IMR-90 (cell line): ENCODE measurements around the gene CUX1. TPM values are rescaled to one million over a fixed set of nuclear protein-coding genes. Genes with fewer than 3 reads are reported as not detected.

Source experiments
- ATAC-seq: fragments of 200-7000 bp; cut with Tn5 transposase; 2 replicates; pipeline ENCODE4 v1.9.1; 2020; ENCODE audit warnings: low read depth, mild to moderate bottlenecking, moderate library complexity
- BruUV-seq: library from RNA; stranded (reverse); fragments of 400-500 nt; replicated peaks from 2 replicates; lab custom pipeline; 2021; lab: Mats Ljungman, UMichigan
- CTCF ChIA-PET: fragments of 300-600 bp; formaldehyde crosslinking; extraction: SDS; loops from one replicate; lab custom pipeline; 2021; ENCODE audit warnings: antibody characterized with exemption; lab: Yijun Ruan, JAX
- POLR2A ChIA-PET: fragments of 300-600 bp; sonication (Branson Sonifier 250); formaldehyde crosslinking; loops from one replicate; lab custom pipeline; 2022; ENCODE audit warnings: antibody characterized with exemption; ENCODE audit not compliant: unreplicated experiment; lab: Charles Lee
- DNase-seq: peaks from one replicate; pipeline ENCODE4 v3.0.0; 2013
- H2AFZ ChIP-seq: replicated peaks from 2 replicates; pipeline ENCODE3; 2013; ENCODE audit warnings: low read length, mild to moderate bottlenecking; ENCODE audit not compliant: poor library complexity
- H2AK5ac ChIP-seq: 2 replicates; pipeline ENCODE4 v1.6.1; 2013; ENCODE audit warnings: low read depth, low read length, inconsistent platforms
- H2AK9ac ChIP-seq: replicated peaks from 2 replicates; pipeline ENCODE3; 2013; ENCODE audit warnings: mild to moderate bottlenecking, low read depth, low read length, moderate library complexity; ENCODE audit not compliant: poor library complexity
- H2BK120ac ChIP-seq: 2 replicates; pipeline ENCODE4 v1.6.1; 2013; ENCODE audit warnings: low read depth, low read length, inconsistent platforms
- H2BK15ac ChIP-seq: 3 replicates; pipeline ENCODE4 v1.6.1; 2013; ENCODE audit warnings: low read depth, low read length, inconsistent platforms
- H2BK20ac ChIP-seq: 2 replicates; pipeline ENCODE4 v1.6.1; 2013; ENCODE audit warnings: low read depth, mild to moderate bottlenecking, inconsistent platforms, low read length, moderate library complexity
- H2BK5ac ChIP-seq: 2 replicates; pipeline ENCODE4 v1.6.1; 2013; ENCODE audit warnings: mild to moderate bottlenecking, low read depth, low read length, inconsistent platforms; ENCODE audit not compliant: poor library complexity, severe bottlenecking
- H3K14ac ChIP-seq: replicated peaks from 2 replicates; pipeline ENCODE4 v1.6.1; 2013; ENCODE audit warnings: low read depth, low read length, inconsistent platforms
- H3K18ac ChIP-seq: 2 replicates; pipeline ENCODE4 v1.6.1; 2013; ENCODE audit warnings: low read depth, low read length, control low read depth
- H3K23ac ChIP-seq: 2 replicates; pipeline ENCODE4 v1.6.1; 2013; ENCODE audit warnings: low read depth, low read length, inconsistent platforms
- H3K27ac ChIP-seq: 2 replicates; pipeline ENCODE4 v1.5.1; 2013; ENCODE audit warnings: mild to moderate bottlenecking, control low read depth, low read length; ENCODE audit not compliant: insufficient read depth
- H3K27me3 ChIP-seq: 2 replicates; pipeline ENCODE4 v1.6.1; 2013; ENCODE audit warnings: low read length; ENCODE audit not compliant: control insufficient read depth, insufficient read depth
- H3K36me3 ChIP-seq: 2 replicates; pipeline ENCODE4 v1.6.1; 2013; ENCODE audit warnings: low read length, mixed read lengths; ENCODE audit not compliant: control insufficient read depth, insufficient read depth
- H3K4ac ChIP-seq: 2 replicates; pipeline ENCODE4 v1.6.1; 2013; ENCODE audit warnings: low read depth, low read length, inconsistent platforms
- H3K4me1 ChIP-seq: 2 replicates; pipeline ENCODE4 v1.6.1; 2013; ENCODE audit warnings: low read length, mixed read lengths; ENCODE audit not compliant: control insufficient read depth, insufficient read depth
- H3K4me2 ChIP-seq: 2 replicates; pipeline ENCODE4 v1.6.1; 2013; ENCODE audit warnings: low read depth, mild to moderate bottlenecking, control low read depth, low read length, moderate library complexity
- H3K4me3 ChIP-seq: 2 replicates; pipeline ENCODE4 v1.5.1; 2013; ENCODE audit warnings: low read depth, mild to moderate bottlenecking, control low read depth, low read length, moderate library complexity; ENCODE audit not compliant: insufficient read depth
- H3K56ac ChIP-seq: 2 replicates; pipeline ENCODE4 v1.6.1; 2013; ENCODE audit warnings: low read length, inconsistent platforms; ENCODE audit not compliant: insufficient read depth; ENCODE audit errors: extremely low read depth
- H3K79me1 ChIP-seq, 2 experiments: 2 replicates each; pipeline ENCODE4 v1.6.1; 2013; ENCODE audit warnings: low read length in 2 of 2, inconsistent platforms in 1 of 2, low read depth in 1 of 2
- H3K9ac ChIP-seq: 2 replicates; pipeline ENCODE4 v1.6.1; 2013; ENCODE audit warnings: low read depth, low read length, control low read depth
- H3K9me1 ChIP-seq: 2 replicates; pipeline ENCODE4 v1.6.1; 2013; ENCODE audit warnings: low read length, inconsistent platforms; ENCODE audit not compliant: insufficient read depth
- H3K9me3 ChIP-seq: 2 replicates; pipeline ENCODE4 v1.6.1; 2013; ENCODE audit warnings: low read length; ENCODE audit not compliant: control insufficient read depth, insufficient read depth
- H4K20me1 ChIP-seq: 2 replicates; pipeline ENCODE4 v1.6.1; 2013; ENCODE audit warnings: low read length, inconsistent platforms; ENCODE audit not compliant: insufficient read depth
- H4K5ac ChIP-seq: 2 replicates; pipeline ENCODE4 v1.6.1; 2013; ENCODE audit warnings: mild to moderate bottlenecking, low read depth, low read length, control low read depth
- H4K8ac ChIP-seq, 2 experiments: 2 replicates each; pipeline ENCODE4 v1.6.1; 2013; ENCODE audit warnings: low read depth in 2 of 2, low read length in 2 of 2, control low read depth in 1 of 2, inconsistent platforms in 1 of 2
- H4K91ac ChIP-seq: 2 replicates; pipeline ENCODE4 v1.6.1; 2013; ENCODE audit warnings: low read depth, low read length, inconsistent platforms; ENCODE audit not compliant: insufficient read depth
- MXI1 ChIP-seq: IDR thresholded peaks from 2 replicates; pipeline ENCODE4 v1.6.1; 2012; ENCODE audit warnings: low read depth, mild to moderate bottlenecking, low read length, moderate library complexity, borderline replicate concordance
- RAD21 ChIP-seq: IDR thresholded peaks from 2 replicates; pipeline ENCODE4 v1.6.1; 2012; ENCODE audit warnings: low read length, improper control_type of control experiment
- RCOR1 ChIP-seq: IDR thresholded peaks from 2 replicates; pipeline ENCODE4 v1.6.1; 2012; ENCODE audit warnings: mild to moderate bottlenecking, low read length, improper control_type of control experiment; ENCODE audit not compliant: insufficient replicate concordance
- SMC3 ChIP-seq: fragments of 150-350 bp; IDR thresholded peaks from 2 replicates; pipeline ENCODE4 v1.6.1; 2016; ENCODE audit warnings: low read depth, mild to moderate bottlenecking, antibody characterized with exemption, low read length, moderate library complexity
- USF2 ChIP-seq: fragments of 150-350 bp; IDR thresholded peaks from 2 replicates; pipeline ENCODE4 v1.6.1; 2017; ENCODE audit warnings: mild to moderate bottlenecking, antibody characterized with exemption, low read length, low read depth
- WGBS, 2 experiments: methylation state at CpG; one replicate each; pipeline versions ENCODE4 v1.1.5 to v1.1.7; 2013; ENCODE audit warnings: missing lambda C conversion rate in 2 of 2; ENCODE audit not compliant: insufficient read length in 1 of 2; ENCODE audit errors: extremely low coverage in 2 of 2; 5-methylcytosine and 5-hydroxymethylcytosine counted together
- dilution Hi-C: fragments of 300-500 bp; cut with HindIII; formaldehyde crosslinking; loops from one replicate; pipeline ENCODE4 v1.14.3; 2018; ENCODE audit warnings: low sequenced_read_pairs; ENCODE audit not compliant: unreplicated experiment
- in situ Hi-C: fragments of 300-500 bp; cut with MboI; formaldehyde crosslinking; loops from 3 replicates; pipeline ENCODE4 v1.14.3; 2019; ENCODE audit warnings: low sequenced_read_pairs, inconsistent platforms, mixed read lengths
- intact Hi-C: fragments of 100-400 bp; cut with micrococcal nuclease; formaldehyde crosslinking; loops from 2 replicates; pipeline ENCODE4 v1.10.0; 2022
- polyA plus RNA-seq, 3 experiments: library from polyadenylated mRNA; depleted of rRNA; stranded (reverse); fragments of >200 nt; gene quantifications; 2 replicates each; pipeline ENCODE4 v1.2.3, GENCODE V29; 2012; ENCODE audit warnings: low replicate concordance in 1 of 3
- total RNA-seq: library from RNA; depleted of rRNA; stranded (reverse); fragments of >200 nt; gene quantifications from 2 replicates; pipeline ENCODE4 v1.2.3, GENCODE V29; 2012

CUX1 gene
- total and polyA plus RNA-seq, 2 of the 4 experiments (the other 2 are of a cell fraction) = 19.7 to 46.4 TPM

GRCh38 chr7:101828301-101829020 is 11.0 kb downstream of the CUX1 start:
- CTCF ChIA-PET = no interaction called here
- Histone ChIP-seq H3K4me3 (no peak overlapping the region), H2AK5ac (no peak overlapping the region), H3K27me3 (no peaks in the 10 kb centered on the region), H3K4me1 (no peaks in the 10 kb centered on the region), H3K18ac (no peak overlapping the region), H4K5ac (no peak overlapping the region), H3K9me1 (peaks cover 11% of the 10 kb centered on the region), H2BK20ac (no peak overlapping the region), H3K27ac (no peak overlapping the region), H3K23ac (no peak overlapping the region), H2BK5ac (no peak overlapping the region), H3K79me1 (peaks cover 16 to 91% of the 10 kb centered on the region in 2 experiments), H3K9ac (no peak overlapping the region), H3K9me3 (no peaks in the 10 kb centered on the region), H4K20me1 (peaks cover 92% of the 10 kb centered on the region), H3K4me2 (no peak overlapping the region), H3K56ac (no peak overlapping the region), H3K36me3 (peaks cover 3% of the 10 kb centered on the region), H4K91ac (no peak overlapping the region), H2BK15ac (no peak overlapping the region), H3K4ac (no peak overlapping the region), H2AFZ (no peak overlapping the region), H3K14ac (no peak overlapping the region), H4K8ac (no peak overlapping the region), H2BK120ac (no peak overlapping the region), H2AK9ac (no peak overlapping the region)
- POLR2A ChIA-PET = interaction anchor here (0.6 kb wide), 1 partner anchor 54 kb away, joined by 3 read pairs; no protein-coding TSS in a partner anchor
- in situ Hi-C loops (no loop called here), dilution Hi-C loops (no loop called here), intact Hi-C loops (no loop called here)
- DNase-seq (no peak), ATAC-seq (no peak)
- TF ChIP-seq RCOR1 (no peak), MXI1 (no peak), SMC3 (no peak), RAD21 (no peak), USF2 (no peak)
- no TSS peak for BruUV-seq
- WGBS, 2 experiments = 87% methylated on average over 5 of the region's 11 CpGs; no CpG with 5 or more reads in 1 of the 2 experiments
